IMR-90 (cell line): ENCODE data around the gene ARMC10.
"Not testable (repeated sequence)": the region's sequence is repeated elsewhere in the genome, so short reads cannot be mapped to it uniquely, and the experiment has no call there.

Source experiments
- CEBPB ChIP-seq: IDR thresholded peaks from 2 replicates; pipeline ENCODE4 v1.6.1; 2012; ENCODE audit warnings: low read depth, low read length, improper control_type of control experiment
- CHD1 ChIP-seq: IDR thresholded peaks from 2 replicates; pipeline ENCODE4 v1.6.1; 2012; ENCODE audit warnings: low read depth, low read length, improper control_type of control experiment
- CTCF ChIP-seq: conservative IDR thresholded peaks from 2 replicates; pipeline ENCODE4 v1.5.1; 2012; ENCODE audit warnings: mild to moderate bottlenecking, low read depth, low read length, improper control_type of control experiment
- ELK1 ChIP-seq: fragments of 150-350 bp; IDR thresholded peaks from 2 replicates; pipeline ENCODE4 v1.6.1; 2016; ENCODE audit warnings: low read depth, mild to moderate bottlenecking, low read length, moderate library complexity, borderline replicate concordance
- MAFK ChIP-seq: IDR thresholded peaks from 2 replicates; pipeline ENCODE4 v1.6.1; 2012; ENCODE audit warnings: low read depth, low read length, improper control_type of control experiment
- POLR2A ChIP-seq: IDR thresholded peaks from 2 replicates; pipeline ENCODE4 v1.6.1; 2012; ENCODE audit warnings: mild to moderate bottlenecking, low read depth, low read length
- RAD21 ChIP-seq: IDR thresholded peaks from 2 replicates; pipeline ENCODE4 v1.6.1; 2012; ENCODE audit warnings: low read length, improper control_type of control experiment
- RFX5 ChIP-seq: IDR thresholded peaks from 2 replicates; pipeline ENCODE4 v1.8.0; 2012; ENCODE audit warnings: low read depth, mild to moderate bottlenecking, low read length, moderate library complexity
- USF2 ChIP-seq: fragments of 150-350 bp; IDR thresholded peaks from 2 replicates; pipeline ENCODE4 v1.6.1; 2017; ENCODE audit warnings: mild to moderate bottlenecking, antibody characterized with exemption, low read length, low read depth

- TF ChIP-seq CTCF, CHD1, POLR2A, ELK1, CEBPB, USF2, RFX5, RAD21, MAFK: not testable (repeated sequence)
Observed at GRCh38 chr7:103106703-103107070, 31.7 kb downstream of the ARMC10 start.
